Gastroesophageal sphincter (tissue), 4 donors: ENCODE results near the gene TRDN. TPM values are rescaled to one million over a fixed set of nuclear protein-coding genes. Genes with fewer than 3 reads are reported as not detected.
"Not testable (repeated sequence)": the region's sequence is repeated elsewhere in the genome, so short reads cannot be mapped to it uniquely, and the experiment has no call there.

ENCODE experiments used
- ATAC-seq: fragments of 150-250 bp; one replicate; pipeline ENCODE4 v1.9.1; 2016; ENCODE audit warnings: mild to moderate bottlenecking, moderate library complexity
- H3K27ac ChIP-seq, 4 donors: fragments of 200-600 bp; sonication (generic) in 3 of 4; 1 replicate in 3 of 4; 2 replicates in 1 of 4; pipeline ENCODE4 v1.5.1; 2016 to 2019
- H3K27me3 ChIP-seq: fragments of 200-600 bp; sonication (generic); one replicate; pipeline ENCODE4 v1.5.1; 2019
- H3K36me3 ChIP-seq, 2 donors: fragments of 200-600 bp; sonication (generic); one replicate each; pipeline ENCODE4 v1.5.1; 2019; ENCODE audit warnings: control low read depth in 1 of 2
- H3K4me1 ChIP-seq, 3 donors: fragments of 200-600 bp; sonication (generic); 1 replicate in 2 of 3; 2 replicates in 1 of 3; pipeline ENCODE4 v1.5.1; 2016 to 2019; ENCODE audit warnings: control low read depth in 2 of 3
- H3K4me3 ChIP-seq, 2 donors: fragments of 200-600 bp; sonication (generic); one replicate each; pipeline ENCODE4 v1.5.1; 2019; ENCODE audit warnings: mild to moderate bottlenecking in 1 of 2, moderate library complexity in 1 of 2
- H3K9me3 ChIP-seq, 3 donors: fragments of 200-600 bp; sonication (generic); one replicate each; pipeline ENCODE4 v1.5.1; 2017 to 2019; ENCODE audit warnings: control low read depth in 2 of 3
- CTCF ChIP-seq, 4 experiments: fragments of 200-600 bp in 2 of 4; fragments of 450-650 bp in 2 of 4; sonication (generic) in 1 of 4; IDR thresholded peaks; one replicate each; pipeline ENCODE4 v1.5.1; 2017 to 2019; ENCODE audit warnings: antibody characterized with exemption in 4 of 4, mild to moderate bottlenecking in 2 of 4, moderate library complexity in 2 of 4
- EP300 ChIP-seq: sonication (generic); formaldehyde crosslinking; IDR thresholded peaks from one replicate; pipeline ENCODE4 v1.6.1; 2017; ENCODE audit warnings: antibody characterized with exemption, mild to moderate bottlenecking
- POLR2A ChIP-seq, 2 donors: fragments of 450-650 bp; IDR thresholded peaks; one replicate each; pipeline ENCODE4 v1.6.1; 2017; ENCODE audit warnings: antibody characterized with exemption in 2 of 2, mild to moderate bottlenecking in 2 of 2, moderate library complexity in 1 of 2
- POLR2AphosphoS5 ChIP-seq: sonication (generic); formaldehyde crosslinking; IDR thresholded peaks from one replicate; pipeline ENCODE4 v1.6.1; 2017; ENCODE audit warnings: antibody characterized with exemption
- WGBS, 2 donors: methylation state at CpG; one replicate each; pipeline ENCODE4 v1.1.5; 2018; ENCODE audit warnings: low coverage in 1 of 2; 5-methylcytosine and 5-hydroxymethylcytosine counted together
- total RNA-seq, 4 donors: library from RNA; depleted of rRNA; stranded (reverse); fragments of >200 nt; gene quantifications; one replicate each; pipeline ENCODE4 v1.1.0, GENCODE V29; 2016

The TRDN gene
- total RNA-seq, 4 donors from 2014 or later, result not detected

- ATAC-seq, result no peak
- H3K4me1 ChIP-seq, result no peaks in the 10 kb centered on the region
- H3K36me3 ChIP-seq, result no peaks in the 10 kb centered on the region
- 100% methylated on average over 1 of the region's 1 CpG; no CpG with 5 or more reads in 1 of the 2 donors for WGBS, 2 donors
- no peaks in the 10 kb centered on the region for H3K9me3 ChIP-seq
- H3K27me3 ChIP-seq, result no peaks in the 10 kb centered on the region
- no peak overlapping the region for H3K4me3 ChIP-seq
- TF ChIP-seq CTCF (IDR thresholded peaks at IDR 0.05) (no peak), POLR2AphosphoS5 (no peak), POLR2A (IDR thresholded peaks at IDR 0.05) (no peak), EP300 (no peak)
- H3K27ac ChIP-seq, result no peak overlapping the region
Measured at GRCh38 chr6:123562264-123562663, 74.5 kb downstream of the TRDN start.

GRCh38 chr6:123559816-123560215 is 76.9 kb downstream of the TRDN start:
- H3K4me1 ChIP-seq, H3K27ac ChIP-seq, H3K36me3 ChIP-seq, H3K9me3 ChIP-seq, ATAC-seq, H3K4me3 ChIP-seq, H3K27me3 ChIP-seq: not testable (repeated sequence)
- WGBS, 2 donors, result 92 to 93% methylated on average over 4 of the region's 5 CpGs

GRCh38 chr6:123557474-123557873 is 79.3 kb downstream of the TRDN start:
- WGBS, 2 donors, result 96 to 100% methylated on average over 1 to 12 of the region's 12 CpGs
- not testable (repeated sequence) for H3K4me3 ChIP-seq, H3K4me1 ChIP-seq, H3K9me3 ChIP-seq, ATAC-seq, H3K27ac ChIP-seq, H3K36me3 ChIP-seq, H3K27me3 ChIP-seq

- H3K4me3 ChIP-seq, result no peak overlapping the region
- TF ChIP-seq EP300 (no peak), POLR2A (IDR thresholded peaks at IDR 0.05) (no peak), CTCF (IDR thresholded peaks at IDR 0.05) (no peak), POLR2AphosphoS5 (no peak)
- H3K4me1 ChIP-seq, result no peaks in the 10 kb centered on the region
- H3K9me3 ChIP-seq, result no peaks in the 10 kb centered on the region
- no peak overlapping the region for H3K27ac ChIP-seq
- 42 to 45% methylated on average over 4 of the region's 4 CpGs for WGBS, 2 donors
- H3K36me3 ChIP-seq, result no peaks in the 10 kb centered on the region
- no peak for ATAC-seq
- H3K27me3 ChIP-seq, result no peaks in the 10 kb centered on the region
Measured at GRCh38 chr6:123551939-123552707, 84.6 kb downstream of the TRDN start.

GRCh38 chr6:123550052-123550617 is 86.6 kb downstream of the TRDN start:
- Histone ChIP-seq H3K27me3 (no peaks in the 10 kb centered on the region), H3K9me3 (no peaks in the 10 kb centered on the region), H3K4me1 (no peaks in the 10 kb centered on the region), H3K27ac (no peak overlapping the region), H3K4me3 (no peak overlapping the region), H3K36me3 (no peaks in the 10 kb centered on the region)
- TF ChIP-seq POLR2A (IDR thresholded peaks at IDR 0.05) (no peak), EP300 (no peak), POLR2AphosphoS5 (no peak), CTCF (IDR thresholded peaks at IDR 0.05) (no peak)
- 69 to 73% methylated on average over 2 of the region's 2 CpGs for WGBS, 2 donors
- no peak for ATAC-seq

- Histone ChIP-seq H3K9me3 (no peaks in the 10 kb centered on the region), H3K36me3 (no peaks in the 10 kb centered on the region), H3K27me3 (no peaks in the 10 kb centered on the region), H3K27ac (no peak overlapping the region), H3K4me1 (no peaks in the 10 kb centered on the region), H3K4me3 (no peak overlapping the region)
- no peak for ATAC-seq
- TF ChIP-seq POLR2A (IDR thresholded peaks at IDR 0.05) (no peak), POLR2AphosphoS5 (no peak), EP300 (no peak)
Measured at GRCh38 chr6:123549476-123549875, 87.3 kb downstream of the TRDN start.
